IPS-20b (cell line): ENCODE measurements around the gene TRNAU1AP.
A peak's percentile ranks its signal among the peaks of the same experiment; 100 is the strongest.
"Not testable (repeated sequence)": the region's sequence is repeated elsewhere in the genome, so short reads cannot be mapped to it uniquely, and the experiment has no call there.

Source experiments
- H3K27ac ChIP-seq: one replicate; pipeline ENCODE4 v1.5.1; 2013; ENCODE audit warnings: low read length
- H3K27me3 ChIP-seq: 2 replicates; pipeline ENCODE4 v1.6.1; 2013; ENCODE audit warnings: mild to moderate bottlenecking, low read length, inconsistent platforms; ENCODE audit not compliant: insufficient read depth
- H3K36me3 ChIP-seq: 2 replicates; pipeline ENCODE4 v1.6.1; 2013; ENCODE audit warnings: low read depth, mild to moderate bottlenecking, inconsistent platforms, low read length, moderate library complexity; ENCODE audit not compliant: insufficient read depth
- H3K4me1 ChIP-seq: 2 replicates; pipeline ENCODE4 v1.6.1; 2013; ENCODE audit warnings: mild to moderate bottlenecking, control low read depth, inconsistent platforms, low read length, moderate library complexity; ENCODE audit not compliant: insufficient read depth
- H3K4me3 ChIP-seq: 2 replicates; pipeline ENCODE4 v1.5.1; 2013; ENCODE audit warnings: mild to moderate bottlenecking, low read length, inconsistent platforms
- H3K9ac ChIP-seq: 2 replicates; pipeline ENCODE4 v1.6.1; 2013; ENCODE audit warnings: low read depth, mild to moderate bottlenecking, inconsistent platforms, low read length, moderate library complexity
- H3K9me3 ChIP-seq: 2 replicates; pipeline ENCODE4 v1.6.1; 2013; ENCODE audit warnings: mild to moderate bottlenecking, low read depth, low read length, inconsistent platforms; ENCODE audit not compliant: insufficient read depth

TRNAU1AP gene

GRCh38 chr1:28560886-28561285, 8.0 kb downstream of the TRNAU1AP start:
- Histone ChIP-seq H3K9ac (no peak overlapping the region), H3K9me3 (no peaks in the 10 kb centered on the region), H3K4me1 (no peaks in the 10 kb centered on the region), H3K27me3 (no peaks in the 10 kb centered on the region), H3K4me3 (no peak overlapping the region), H3K36me3 (peaks cover 73% of the 10 kb centered on the region), H3K27ac (no peak overlapping the region)

DNA sequence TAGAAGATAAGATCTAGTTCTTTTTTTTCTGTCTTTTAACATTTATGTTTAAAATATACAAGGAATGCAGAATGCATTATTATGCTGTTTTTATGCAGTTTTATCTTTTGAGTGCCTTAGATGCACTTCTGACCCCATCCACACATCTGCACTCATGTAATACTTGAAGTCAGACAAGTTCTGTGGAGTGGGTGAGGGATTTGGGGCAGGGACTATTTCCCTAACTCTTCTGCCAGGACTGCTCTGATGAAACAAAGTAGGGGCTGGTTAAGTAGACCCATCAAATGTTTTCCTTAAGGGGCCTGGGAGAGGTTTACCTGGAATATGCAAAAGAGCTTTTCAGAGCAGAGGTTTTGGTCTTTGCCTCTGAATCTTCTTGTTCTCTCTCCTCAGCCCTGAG, 11.4 kb downstream of the TRNAU1AP start:
- peaks cover 82% of the 10 kb centered on the region for H3K36me3 ChIP-seq
- no peak overlapping the region for H3K27ac ChIP-seq
- no peak overlapping the region for H3K4me3 ChIP-seq
- H3K27me3 ChIP-seq = no peaks in the 10 kb centered on the region
- no peaks in the 10 kb centered on the region for H3K9me3 ChIP-seq
- no peak overlapping the region for H3K9ac ChIP-seq
- no peaks in the 10 kb centered on the region for H3K4me1 ChIP-seq

DNA sequence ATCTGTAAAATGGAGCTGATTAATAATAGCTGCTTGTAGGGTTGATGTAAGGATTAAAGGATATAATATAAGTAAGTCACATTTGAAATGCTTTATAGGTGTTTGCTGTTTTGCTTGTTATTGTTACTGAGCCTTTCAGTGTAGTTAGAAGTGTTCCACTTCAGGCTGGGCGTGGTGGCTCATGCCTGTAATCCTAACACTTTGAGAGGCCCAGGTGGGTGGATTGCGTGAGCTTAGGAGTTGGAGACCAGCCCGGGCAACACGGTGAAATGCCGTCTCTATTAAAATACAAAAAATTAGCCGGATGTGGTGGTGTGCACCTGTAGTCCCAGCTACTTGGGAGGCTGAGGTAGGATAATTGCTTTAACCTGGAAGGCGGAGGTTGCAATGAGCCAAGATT, 12.2 kb downstream of the TRNAU1AP start:
- Histone ChIP-seq H3K9me3 (no peaks in the 10 kb centered on the region), H3K36me3 (peaks cover 76% of the 10 kb centered on the region), H3K4me1 (no peaks in the 10 kb centered on the region), H3K27me3 (no peaks in the 10 kb centered on the region), H3K27ac (no peak overlapping the region), H3K9ac (no peak overlapping the region), H3K4me3 (no peak overlapping the region)

DNA sequence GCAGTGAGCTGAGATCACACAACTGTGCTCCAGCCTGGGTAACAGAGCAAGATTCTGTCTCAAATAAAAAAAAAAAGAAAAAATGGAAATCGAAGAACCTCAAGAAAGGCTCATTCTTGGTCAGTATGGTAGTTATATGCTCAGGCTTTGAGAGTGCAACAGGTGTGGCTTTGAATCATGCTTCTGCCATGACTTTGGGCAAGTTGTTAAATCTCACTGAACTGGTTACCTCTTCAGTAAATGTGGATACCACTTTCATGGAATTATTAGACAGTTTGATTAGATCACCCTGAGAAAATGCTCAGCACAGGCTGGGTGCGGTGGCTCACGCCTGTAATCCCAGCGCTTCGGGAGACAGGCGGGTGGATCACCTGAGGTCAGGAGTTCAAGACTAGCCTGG, 12.8 kb downstream of the TRNAU1AP start:
- H3K36me3 ChIP-seq = peaks cover 76% of the 10 kb centered on the region
- no peaks in the 10 kb centered on the region for H3K27me3 ChIP-seq
- no peak overlapping the region for H3K27ac ChIP-seq
- H3K9ac ChIP-seq = no peak overlapping the region
- no peaks in the 10 kb centered on the region for H3K4me1 ChIP-seq
- H3K9me3 ChIP-seq = no peaks in the 10 kb centered on the region
- H3K4me3 ChIP-seq = no peak overlapping the region

- no peak overlapping the region for H3K4me3 ChIP-seq
- H3K36me3 ChIP-seq = peaks cover 76% of the 10 kb centered on the region
- no peaks in the 10 kb centered on the region for H3K27me3 ChIP-seq
These were observed 14.0 kb downstream of the TRNAU1AP start for GRCh38 chr1:28566931-28567330.

DNA sequence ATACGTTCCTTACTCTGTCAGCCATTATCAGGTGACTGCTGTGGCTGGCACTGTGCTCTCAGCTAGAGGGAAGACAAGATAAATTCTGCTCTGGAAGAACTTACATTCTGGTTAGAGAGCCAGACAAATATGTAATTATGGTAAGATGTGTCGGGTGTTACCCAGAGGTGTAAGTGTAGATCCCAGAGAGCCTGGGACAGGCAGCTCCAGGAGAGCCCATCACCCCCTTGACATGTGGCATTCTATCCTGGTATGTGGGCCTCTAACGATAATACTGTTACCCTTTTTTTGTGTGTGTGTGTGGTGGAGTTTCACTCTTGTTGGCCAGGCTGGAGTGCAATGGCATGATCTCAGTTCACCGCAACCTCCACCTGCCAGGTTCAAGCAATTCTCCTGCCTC, 19.0 kb downstream of the TRNAU1AP start:
- H3K27ac ChIP-seq = no peak overlapping the region
- H3K4me3 ChIP-seq = no peak overlapping the region
- no peaks in the 10 kb centered on the region for H3K9me3 ChIP-seq
- peaks cover 66% of the 10 kb centered on the region for H3K36me3 ChIP-seq
- no peaks in the 10 kb centered on the region for H3K27me3 ChIP-seq
- no peak overlapping the region for H3K9ac ChIP-seq
- H3K4me1 ChIP-seq = no peaks in the 10 kb centered on the region

More at GRCh38 chr1:28566931-28567330, 14.0 kb downstream of the TRNAU1AP start:
- Histone ChIP-seq H3K27ac (no peak overlapping the region), H3K9ac (no peak overlapping the region), H3K9me3 (no peaks in the 10 kb centered on the region), H3K4me1 (no peaks in the 10 kb centered on the region)

DNA sequence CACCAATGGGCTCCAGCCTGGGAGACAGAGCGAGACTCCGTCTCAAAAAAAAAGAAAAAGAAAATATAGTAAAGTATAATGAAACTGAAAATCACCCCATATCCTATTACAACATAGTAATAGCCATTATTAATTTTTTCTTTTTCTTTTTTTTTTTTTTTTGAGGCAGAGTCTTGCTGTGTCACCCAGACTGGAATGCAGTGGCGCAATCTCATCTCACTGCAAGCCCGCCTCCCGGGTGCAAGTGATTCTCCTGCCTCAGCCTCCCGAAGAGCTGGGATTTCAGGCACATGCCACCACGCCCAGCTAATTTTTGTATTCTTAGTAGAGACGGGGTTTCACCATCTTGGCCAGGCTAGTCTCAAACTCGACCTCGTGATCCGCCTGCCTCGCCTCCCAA, 20.0 kb downstream of the TRNAU1AP start:
- not testable (repeated sequence) for H3K4me3 ChIP-seq, H3K9me3 ChIP-seq, H3K4me1 ChIP-seq, H3K9ac ChIP-seq, H3K27ac ChIP-seq, H3K27me3 ChIP-seq
- peaks cover 66% of the 10 kb centered on the region for H3K36me3 ChIP-seq

- H3K4me1 ChIP-seq = no peaks in the 10 kb centered on the region
- no peaks in the 10 kb centered on the region for H3K9me3 ChIP-seq
- no peak overlapping the region for H3K27ac ChIP-seq
- no peak overlapping the region for H3K4me3 ChIP-seq
- no peaks in the 10 kb centered on the region for H3K27me3 ChIP-seq
- peaks cover 66% of the 10 kb centered on the region for H3K36me3 ChIP-seq
- no peak overlapping the region for H3K9ac ChIP-seq
These were observed 20.7 kb downstream of the TRNAU1AP start for GRCh38 chr1:28573564-28573963.

DNA sequence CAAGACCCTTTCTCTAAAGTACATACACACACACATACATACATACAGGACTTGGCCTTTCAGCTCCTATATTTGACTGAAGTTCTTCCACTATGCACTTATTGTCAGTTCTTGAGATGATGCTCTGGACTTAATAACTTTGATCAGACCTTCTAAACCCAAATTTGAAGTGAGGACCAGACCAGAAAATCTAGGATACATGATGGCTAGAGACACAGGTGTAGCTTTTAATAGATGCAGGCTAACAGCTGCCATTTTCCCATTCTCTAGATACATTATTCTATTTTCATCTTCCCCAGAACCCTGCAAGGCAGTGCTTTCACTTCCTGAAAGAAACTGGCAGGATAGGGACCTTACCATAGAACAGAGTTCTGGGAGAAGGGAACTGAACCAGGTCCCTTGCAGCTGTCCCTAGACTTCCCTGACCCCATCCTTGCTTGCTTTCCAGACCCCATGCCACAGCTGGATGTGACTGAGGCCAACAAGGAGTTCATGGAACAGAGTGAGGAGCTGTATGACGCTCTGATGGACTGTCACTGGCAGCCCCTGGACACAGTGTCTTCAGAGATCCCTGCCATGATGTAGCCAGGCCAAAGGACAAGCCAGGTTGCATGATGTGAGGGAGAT, 24.3 kb downstream of the TRNAU1AP start:
- H3K4me3 ChIP-seq = no peak overlapping the region
- H3K4me1 ChIP-seq = peaks cover 5% of the 10 kb centered on the region
- H3K36me3 ChIP-seq = peaks cover 71% of the 10 kb centered on the region
- peaks cover 1% of the 10 kb centered on the region; the same call in 1 of the 2 replicates for H3K27me3 ChIP-seq
- no peaks in the 10 kb centered on the region for H3K9me3 ChIP-seq
- H3K9ac ChIP-seq = no peak overlapping the region
- H3K27ac ChIP-seq = no peak overlapping the region

DNA sequence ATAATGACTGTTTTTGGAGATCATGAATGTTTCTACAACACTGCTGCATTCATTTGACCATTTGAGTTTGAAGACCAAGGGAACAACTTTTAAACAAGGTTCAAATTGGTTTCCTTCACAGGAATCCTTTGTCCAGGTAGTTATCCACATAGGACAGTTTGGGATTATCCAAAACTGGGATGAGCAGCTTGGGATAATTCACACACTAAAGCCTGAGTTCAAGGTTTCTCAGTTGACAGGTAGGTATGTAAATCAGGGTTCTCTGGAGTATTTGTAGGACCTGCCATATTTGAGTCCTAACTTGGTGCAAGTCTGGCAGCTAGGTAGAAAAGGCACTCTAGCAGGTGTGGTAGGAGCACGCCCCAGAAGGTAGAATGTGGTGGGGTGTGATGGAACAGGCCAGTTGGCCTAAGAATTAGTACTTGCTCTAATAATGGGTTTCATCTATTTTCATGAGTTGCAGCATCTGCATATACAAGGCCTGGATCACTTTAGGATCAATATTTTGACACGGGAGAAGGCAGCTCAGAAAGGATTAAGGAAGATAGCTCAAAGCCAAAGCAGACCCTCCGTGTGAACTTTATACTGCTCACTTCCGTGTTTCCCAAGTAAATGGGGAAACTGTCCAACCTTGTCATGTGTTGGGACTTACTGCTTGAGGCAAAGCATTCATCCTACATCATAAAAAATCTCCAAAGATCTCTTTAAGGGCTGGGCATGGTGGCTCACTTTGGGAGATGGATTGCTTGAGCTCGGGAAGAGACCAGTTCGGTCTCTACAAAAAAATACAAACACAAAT, 25.1 kb downstream of the TRNAU1AP start:
- Histone ChIP-seq H3K4me1 (peaks cover 5% of the 10 kb centered on the region), H3K27ac (no peak overlapping the region), H3K27me3 (peaks cover 7% of the 10 kb centered on the region; the same call in 1 of the 2 replicates), H3K36me3 (peaks cover 66% of the 10 kb centered on the region), H3K9me3 (no peaks in the 10 kb centered on the region), H3K4me3 (no peak overlapping the region), H3K9ac (no peak overlapping the region)

GRCh38 chr1:28578696-28579218, 25.9 kb downstream of the TRNAU1AP start:
- peaks cover 5% of the 10 kb centered on the region for H3K4me1 ChIP-seq
- H3K27ac ChIP-seq = no peak overlapping the region
- peak overlapping the region; percentile 100; the same call in 1 of the 2 replicates for H3K4me3 ChIP-seq
- H3K9me3 ChIP-seq = no peaks in the 10 kb centered on the region
- H3K9ac ChIP-seq = no peak overlapping the region
- H3K36me3 ChIP-seq = peaks cover 61% of the 10 kb centered on the region
- peaks cover 7% of the 10 kb centered on the region; the same call in 1 of the 2 replicates for H3K27me3 ChIP-seq

DNA sequence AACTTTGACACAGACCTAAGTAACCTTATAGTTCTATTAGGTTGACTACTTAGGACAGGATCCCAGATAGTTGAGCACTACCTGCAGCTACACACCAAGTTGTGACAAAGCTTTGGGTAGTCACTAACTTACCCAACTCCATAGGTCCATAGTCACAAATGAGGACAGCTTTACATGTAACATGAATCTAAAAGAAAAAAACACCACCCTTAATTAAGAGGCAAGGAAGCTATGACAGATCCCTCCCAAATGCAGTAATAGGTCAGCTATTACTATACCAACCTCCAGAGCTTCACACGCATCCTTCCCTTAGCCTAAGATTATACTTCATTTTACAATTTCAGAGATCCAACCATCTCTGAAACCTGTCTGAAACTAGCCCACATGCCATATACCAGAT, 26.5 kb downstream of the TRNAU1AP start:
- H3K4me3 ChIP-seq = peak overlapping the region; percentile 100
- H3K27me3 ChIP-seq = peaks cover 7% of the 10 kb centered on the region; the same call in 1 of the 2 replicates
- peak overlapping the region; percentile 98; the same call in 1 of the 2 replicates for H3K9ac ChIP-seq
- H3K36me3 ChIP-seq = peaks cover 55% of the 10 kb centered on the region
- H3K4me1 ChIP-seq = peaks cover 5% of the 10 kb centered on the region
- no peaks in the 10 kb centered on the region for H3K9me3 ChIP-seq
- H3K27ac ChIP-seq = no peak overlapping the region
